Measurements from ENCODE around the gene CTNNBL1.

DNA sequence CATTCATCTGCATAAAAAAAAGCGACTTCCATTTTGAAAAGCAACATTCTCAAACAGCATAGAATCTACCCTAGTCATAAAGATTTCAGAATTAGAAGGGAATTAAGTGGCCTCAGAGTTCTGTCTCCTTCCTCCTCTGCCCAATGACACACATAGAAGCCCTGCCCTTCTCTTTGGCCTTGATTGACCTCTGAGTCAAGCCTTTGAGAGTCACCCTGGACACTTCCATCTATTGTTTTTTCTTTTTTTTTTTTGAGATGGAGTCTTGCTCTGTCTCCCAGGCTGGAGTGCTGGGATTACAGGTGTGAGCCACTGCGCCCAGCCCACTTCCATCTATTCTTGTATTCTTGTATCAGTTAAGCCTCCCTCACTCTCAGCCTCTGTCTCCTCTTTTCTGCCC lies 44.8 kb upstream of the CTNNBL1 start:
- TF ChIP-seq POLR2AphosphoS5 (IDR thresholded peaks at IDR 0.05; ENCODE audit: low read depth, low read length) (no peak), TAF1 (IDR thresholded peaks at IDR 0.05; ENCODE audit: borderline replicate concordance, low read depth, low read length) (no peak), POLR2A (IDR thresholded peaks at IDR 0.05; ENCODE audit: low read depth, low read length) (no peak)

Measured in GM12892 (cell line).